ENCODE measurements around the gene CELA2A. TPM values are rescaled to one million over a fixed set of nuclear protein-coding genes. Genes with fewer than 3 reads are reported as not detected.
"Not testable (repeated sequence)": the region's sequence is repeated elsewhere in the genome, so short reads cannot be mapped to it uniquely, and the experiment has no call there.

The CELA2A gene
- total RNA-seq, 1 donor from 2014 or later, result 0.44 TPM

DNA sequence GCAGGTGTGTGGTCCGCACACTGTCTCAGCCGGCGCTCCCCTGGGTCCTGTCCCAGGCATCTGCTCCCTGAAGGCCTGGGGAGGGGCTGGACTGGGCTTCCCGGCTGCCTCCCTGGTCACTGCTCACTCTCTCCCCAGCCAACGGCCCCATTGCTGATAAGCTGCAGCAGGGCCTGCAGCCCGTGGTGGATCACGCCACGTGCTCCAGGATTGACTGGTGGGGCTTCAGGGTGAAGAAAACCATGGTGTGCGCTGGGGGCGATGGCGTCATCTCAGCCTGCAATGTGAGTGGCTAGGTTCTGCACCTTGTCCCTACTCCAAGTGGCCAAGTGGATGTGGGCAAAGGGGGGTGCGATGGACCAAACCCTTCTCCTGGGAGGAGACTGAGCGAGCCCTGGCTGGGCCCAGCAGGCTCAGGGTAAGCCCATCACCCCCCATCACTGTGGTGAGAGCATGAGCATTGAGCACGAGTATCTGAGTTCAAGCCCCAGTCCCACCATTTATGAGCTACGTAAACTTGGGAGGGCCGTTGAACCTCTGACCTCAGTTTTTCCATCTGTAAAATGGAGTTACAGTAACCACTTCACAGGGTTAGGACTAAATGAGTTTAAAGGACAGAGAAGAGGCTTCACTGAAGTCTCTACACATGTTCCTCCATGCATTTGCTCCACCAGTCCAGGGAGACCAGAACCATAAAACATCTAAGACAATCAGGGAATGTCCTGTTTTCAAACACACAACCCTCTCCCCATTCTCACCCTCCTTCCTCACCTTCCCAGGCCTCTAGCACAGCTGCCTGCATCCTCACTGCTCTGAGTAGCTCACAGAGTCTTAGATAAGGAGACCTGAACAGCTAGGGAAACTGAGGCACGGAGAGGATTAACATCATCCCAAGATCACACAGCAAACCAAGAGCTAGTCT, 11.8 kb upstream of the CELA2A start:
- no peak for DNase-seq (ENCODE audit: low spot score)

DNA sequence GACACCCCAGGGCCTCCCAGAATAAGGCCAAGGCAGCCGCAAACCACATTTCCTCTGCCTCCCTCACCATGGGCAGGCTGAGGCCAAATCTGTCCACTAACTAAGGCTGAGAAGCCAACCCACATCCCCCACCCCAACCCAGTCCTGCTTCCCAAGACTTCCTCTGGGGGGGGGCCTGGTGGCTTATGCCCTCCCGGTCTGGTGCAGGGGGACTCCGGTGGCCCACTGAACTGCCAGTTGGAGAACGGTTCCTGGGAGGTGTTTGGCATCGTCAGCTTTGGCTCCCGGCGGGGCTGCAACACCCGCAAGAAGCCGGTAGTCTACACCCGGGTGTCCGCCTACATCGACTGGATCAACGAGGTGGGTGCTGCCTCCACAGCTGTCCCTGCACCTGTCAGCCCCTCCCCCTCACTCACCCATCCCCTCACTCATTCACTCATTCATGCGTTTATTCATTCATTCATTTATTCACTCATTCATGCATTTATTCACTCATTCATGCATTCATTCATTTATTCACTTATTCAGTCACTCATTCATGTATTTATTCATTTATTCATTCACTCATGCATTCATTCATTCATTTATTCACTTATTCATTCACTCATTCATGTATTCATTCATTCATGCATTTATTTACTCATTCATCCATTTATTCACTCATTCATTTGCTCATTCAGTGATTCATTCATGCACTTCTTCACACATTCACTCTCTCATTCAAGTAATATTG, 11.0 kb upstream of the CELA2A start:
- DNase-seq (ENCODE audit: low spot score), result no peak

DNA sequence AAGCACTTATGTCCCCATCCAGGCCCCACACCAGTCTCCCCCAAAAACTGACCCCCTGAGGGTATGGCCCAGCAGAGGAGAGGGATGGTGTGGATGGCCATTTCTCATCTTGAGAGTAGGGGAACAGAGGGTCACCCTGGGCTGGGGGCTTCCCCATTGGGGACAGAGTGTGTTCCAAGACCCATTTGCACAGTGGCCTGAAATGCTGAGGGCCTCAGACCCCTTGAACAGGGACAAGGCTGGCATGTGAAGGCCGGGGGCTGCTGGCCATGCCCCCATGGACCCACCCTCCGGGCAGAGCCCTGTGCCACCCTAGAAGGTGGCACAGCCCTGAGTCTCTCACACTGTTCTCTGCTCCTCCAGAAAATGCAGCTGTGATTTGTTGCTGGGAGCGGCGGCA, 10.3 kb upstream of the CELA2A start:
- no peak for DNase-seq (ENCODE audit: low spot score)

DNA sequence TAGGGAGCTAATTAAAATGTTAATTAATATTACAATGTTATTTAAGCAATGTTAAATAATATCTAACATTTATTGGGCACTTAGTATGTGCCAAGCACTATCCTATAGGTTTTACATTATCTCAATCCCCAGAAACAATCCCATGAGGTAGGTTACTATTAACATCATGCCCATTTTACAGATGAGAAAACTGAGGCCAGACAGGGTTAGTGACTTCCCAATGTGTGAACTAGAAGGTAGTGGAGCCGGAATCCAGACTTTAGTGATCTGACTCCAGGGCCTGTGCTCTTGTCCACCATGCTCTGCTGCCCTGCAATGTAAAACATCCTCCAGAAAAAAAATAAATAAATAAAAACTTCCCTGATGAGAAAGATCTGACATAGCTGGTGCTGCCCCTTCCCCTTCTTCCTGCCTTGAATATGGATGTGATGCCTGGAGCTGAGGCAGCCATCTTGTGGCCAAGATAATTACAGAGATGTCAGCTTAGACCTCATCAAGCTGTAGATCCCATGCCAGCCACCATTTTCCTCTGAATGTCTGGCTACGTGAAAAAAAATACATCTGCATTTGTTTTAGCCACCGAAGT, 7.6 kb upstream of the CELA2A start:
- DNase-seq (ENCODE audit: low spot score), result no peak

DNA sequence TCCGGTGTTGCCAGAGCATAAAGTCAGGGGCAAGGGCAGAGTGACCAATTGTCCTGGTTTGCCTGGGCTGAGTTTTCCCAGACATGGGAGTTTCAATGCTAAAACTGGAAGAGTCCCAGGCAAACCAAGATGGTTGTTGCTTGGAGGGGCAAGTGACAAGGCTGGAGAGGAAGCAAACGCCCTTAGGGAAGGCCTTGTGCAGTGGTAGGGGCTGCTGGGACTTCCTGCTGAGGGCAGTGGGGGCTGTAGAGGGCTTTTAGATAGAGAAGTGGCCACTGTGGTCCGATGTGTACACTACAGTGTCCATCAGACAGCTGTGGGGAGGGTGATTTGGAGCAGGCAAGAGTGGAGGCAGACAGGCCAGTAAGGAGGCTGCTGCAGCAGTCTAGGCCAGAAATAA, 7.0 kb upstream of the CELA2A start:
- DNase-seq (ENCODE audit: low spot score), result no peak

- DNase-seq (ENCODE audit: low spot score), result no peak
Measured at GRCh38 chr1:15451014-15451722, 5.4 kb upstream of the CELA2A start.

GRCh38 chr1:15452216-15452615, 4.3 kb upstream of the CELA2A start:
- DNase-seq (ENCODE audit: low spot score), result no peak

GRCh38 chr1:15452866-15453571, 3.5 kb upstream of the CELA2A start:
- DNase-seq (ENCODE audit: low spot score), result no peak

DNA sequence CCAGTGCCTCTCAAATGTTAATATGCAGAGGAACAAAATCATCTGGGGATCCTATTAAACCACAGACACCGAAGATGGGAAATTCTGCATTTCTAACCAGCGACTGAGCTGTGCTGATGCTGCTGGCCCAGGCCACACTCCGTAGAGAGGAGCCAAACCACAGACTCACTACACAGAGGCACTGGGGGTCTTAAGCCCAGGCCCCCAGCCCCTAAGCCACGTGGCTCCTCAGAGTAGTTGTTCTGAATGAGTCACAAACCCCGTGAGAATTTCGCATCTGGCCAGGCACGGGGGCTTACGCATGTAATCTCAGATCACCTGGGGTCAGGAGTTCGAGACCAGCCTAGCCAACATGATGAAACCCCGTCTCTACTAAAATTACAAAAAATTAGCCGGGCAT, 2.8 kb upstream of the CELA2A start:
- no peak for DNase-seq (ENCODE audit: low spot score)

DNA sequence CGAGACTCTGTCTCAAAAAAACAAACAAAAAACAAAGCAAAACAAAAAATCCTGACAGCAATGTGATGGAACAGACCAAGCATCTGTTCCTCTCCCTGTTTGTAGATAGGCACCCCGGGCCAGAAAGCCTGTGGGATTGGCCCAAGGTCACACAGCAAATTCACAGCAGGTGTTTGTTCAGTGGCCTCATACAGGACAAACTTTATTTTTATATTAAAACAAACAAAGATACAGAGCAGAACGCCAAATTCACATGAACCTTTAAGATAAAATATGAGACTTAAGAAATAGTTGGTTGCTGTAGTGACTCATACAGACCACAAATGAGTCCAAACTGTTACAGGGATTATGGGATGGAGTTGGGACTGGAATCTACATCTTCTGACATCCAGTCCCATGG, 2.3 kb upstream of the CELA2A start:
- DNase-seq (ENCODE audit: low spot score), result no peak

GRCh38 chr1:15455522-15455921, 1.0 kb upstream of the CELA2A start:
- DNase-seq (ENCODE audit: low spot score), result no peak

DNA sequence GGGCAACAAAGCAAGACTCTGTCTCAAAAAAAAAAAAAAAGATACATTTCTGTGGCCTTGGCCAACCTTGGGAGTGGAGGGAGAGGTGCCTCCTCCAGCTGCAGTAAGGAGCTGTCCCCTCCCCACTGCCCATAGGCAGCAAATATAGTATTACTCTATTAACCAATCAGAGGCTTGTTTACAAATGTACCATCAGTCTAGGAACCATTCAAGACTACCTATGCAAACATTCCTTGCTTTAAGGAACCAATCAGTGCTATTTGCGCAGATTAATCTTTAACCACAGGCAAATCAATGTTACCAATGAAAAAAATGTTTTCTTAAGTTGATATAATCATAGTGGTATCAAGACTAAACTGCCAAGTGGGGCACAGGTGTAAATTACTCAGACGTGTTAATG, 1.1 kb downstream of the CELA2A start:
- no peak for DNase-seq (ENCODE audit: low spot score)

DNA sequence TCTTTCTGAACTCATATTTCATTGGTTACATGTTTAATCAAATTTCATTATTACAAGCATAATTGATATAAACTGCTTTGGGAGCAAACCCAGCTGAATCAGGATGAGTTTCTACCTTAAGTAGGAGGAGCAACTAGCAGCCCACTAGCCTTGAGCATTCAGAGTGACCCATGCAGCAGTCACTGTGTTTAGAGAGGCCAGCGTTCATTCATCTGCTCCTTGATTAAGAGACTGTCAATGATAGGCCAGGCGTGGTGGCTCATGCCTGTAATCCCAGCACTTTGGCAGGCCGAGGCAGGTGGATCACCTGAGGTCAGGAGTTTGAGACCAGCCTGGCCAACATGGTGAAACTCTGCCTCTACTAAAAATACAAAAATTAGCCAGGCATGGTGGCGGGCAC, 1.9 kb downstream of the CELA2A start:
- DNase-seq (ENCODE audit: low spot score), result not testable (repeated sequence)

DNA sequence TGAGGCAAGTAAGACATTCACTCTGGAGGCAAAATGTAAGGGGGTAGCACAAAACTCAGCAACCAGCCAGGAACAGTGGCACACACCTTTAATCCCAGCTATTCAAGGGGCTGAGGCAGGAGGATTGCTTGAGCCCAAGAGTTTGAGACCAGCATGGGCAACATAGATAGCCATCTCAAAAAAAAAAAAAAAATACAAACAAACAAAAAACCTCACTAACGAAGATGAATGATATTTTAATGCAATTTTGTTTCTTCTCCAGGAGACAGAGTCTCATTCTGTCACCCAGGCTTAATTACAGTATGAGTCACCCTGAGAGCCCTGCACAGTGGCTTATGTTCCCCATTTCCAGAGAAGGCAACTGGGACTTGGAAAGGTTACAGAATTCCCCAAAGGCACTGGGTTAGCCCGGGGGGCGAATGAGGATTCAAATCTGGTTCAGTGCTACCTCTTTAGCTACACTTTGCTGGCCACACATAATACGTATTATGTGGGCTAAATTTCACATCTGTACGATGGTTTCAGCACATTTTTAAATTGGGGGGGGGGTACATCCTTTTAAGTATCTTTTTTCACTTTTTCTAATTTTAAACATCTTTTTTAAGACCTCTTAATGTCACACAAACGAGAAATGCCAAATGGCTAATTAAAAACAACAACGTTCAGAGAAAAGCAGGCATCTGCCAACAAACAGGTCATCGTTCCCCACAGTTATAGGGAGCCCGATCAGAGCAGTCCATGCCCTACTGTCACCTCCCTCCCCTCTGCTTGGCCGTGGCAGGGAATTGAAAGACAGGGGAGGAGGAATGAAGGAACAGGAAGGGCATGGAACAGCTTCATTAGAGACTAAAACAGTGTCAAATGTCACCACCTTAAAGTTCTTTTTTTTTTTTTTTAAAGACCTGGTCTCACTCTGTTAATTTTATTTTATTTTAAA, 3.5 kb downstream of the CELA2A start:
- no peak for DNase-seq (ENCODE audit: low spot score)

GRCh38 chr1:15460708-15461095, 4.2 kb downstream of the CELA2A start:
- no peak for DNase-seq (ENCODE audit: low spot score)

- not testable (repeated sequence) for DNase-seq (ENCODE audit: low spot score)
Measured at GRCh38 chr1:15463064-15463800, 6.7 kb downstream of the CELA2A start.

DNA sequence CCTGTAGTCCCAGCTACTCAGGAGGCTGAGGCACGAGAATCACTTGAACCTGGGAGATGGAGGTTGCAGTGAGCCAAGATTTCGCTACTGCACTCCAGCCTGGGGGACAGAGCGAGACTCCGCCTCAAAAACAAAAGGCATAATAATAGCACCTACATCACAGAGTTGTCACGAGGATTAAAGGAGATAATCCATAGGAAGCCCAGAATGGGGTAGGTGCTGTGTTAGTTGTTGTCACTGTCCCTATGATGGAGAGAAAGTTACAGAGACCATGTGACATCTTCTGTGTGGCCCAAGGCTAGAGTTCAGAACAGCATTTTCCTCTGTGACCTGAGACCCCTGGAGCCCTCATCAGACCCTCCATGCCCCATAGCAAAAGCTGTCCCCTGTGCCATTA, 7.4 kb downstream of the CELA2A start:
- not testable (repeated sequence) for DNase-seq (ENCODE audit: low spot score)

GRCh38 chr1:15465674-15466073, 9.1 kb downstream of the CELA2A start:
- no peak for DNase-seq (ENCODE audit: low spot score)

GRCh38 chr1:15466955-15467625, 10.6 kb downstream of the CELA2A start:
- not testable (repeated sequence) for DNase-seq (ENCODE audit: low spot score)
